HG02798 (cell line): ENCODE data around the gene PIAS2.
"Not testable (repeated sequence)": the region's sequence is repeated elsewhere in the genome, so short reads cannot be mapped to it uniquely, and the experiment has no call there.

Experiments
- ATAC-seq: cut with Tn5 transposase; IDR thresholded peaks from one replicate; pipeline ENCODE4 v1.9.1; 2021; ENCODE audit warnings: mild to moderate bottlenecking; ENCODE audit not compliant: unreplicated experiment, poor library complexity

Gene PIAS2, protein sequence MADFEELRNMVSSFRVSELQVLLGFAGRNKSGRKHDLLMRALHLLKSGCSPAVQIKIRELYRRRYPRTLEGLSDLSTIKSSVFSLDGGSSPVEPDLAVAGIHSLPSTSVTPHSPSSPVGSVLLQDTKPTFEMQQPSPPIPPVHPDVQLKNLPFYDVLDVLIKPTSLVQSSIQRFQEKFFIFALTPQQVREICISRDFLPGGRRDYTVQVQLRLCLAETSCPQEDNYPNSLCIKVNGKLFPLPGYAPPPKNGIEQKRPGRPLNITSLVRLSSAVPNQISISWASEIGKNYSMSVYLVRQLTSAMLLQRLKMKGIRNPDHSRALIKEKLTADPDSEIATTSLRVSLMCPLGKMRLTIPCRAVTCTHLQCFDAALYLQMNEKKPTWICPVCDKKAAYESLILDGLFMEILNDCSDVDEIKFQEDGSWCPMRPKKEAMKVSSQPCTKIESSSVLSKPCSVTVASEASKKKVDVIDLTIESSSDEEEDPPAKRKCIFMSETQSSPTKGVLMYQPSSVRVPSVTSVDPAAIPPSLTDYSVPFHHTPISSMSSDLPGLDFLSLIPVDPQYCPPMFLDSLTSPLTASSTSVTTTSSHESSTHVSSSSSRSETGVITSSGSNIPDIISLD

DNA sequence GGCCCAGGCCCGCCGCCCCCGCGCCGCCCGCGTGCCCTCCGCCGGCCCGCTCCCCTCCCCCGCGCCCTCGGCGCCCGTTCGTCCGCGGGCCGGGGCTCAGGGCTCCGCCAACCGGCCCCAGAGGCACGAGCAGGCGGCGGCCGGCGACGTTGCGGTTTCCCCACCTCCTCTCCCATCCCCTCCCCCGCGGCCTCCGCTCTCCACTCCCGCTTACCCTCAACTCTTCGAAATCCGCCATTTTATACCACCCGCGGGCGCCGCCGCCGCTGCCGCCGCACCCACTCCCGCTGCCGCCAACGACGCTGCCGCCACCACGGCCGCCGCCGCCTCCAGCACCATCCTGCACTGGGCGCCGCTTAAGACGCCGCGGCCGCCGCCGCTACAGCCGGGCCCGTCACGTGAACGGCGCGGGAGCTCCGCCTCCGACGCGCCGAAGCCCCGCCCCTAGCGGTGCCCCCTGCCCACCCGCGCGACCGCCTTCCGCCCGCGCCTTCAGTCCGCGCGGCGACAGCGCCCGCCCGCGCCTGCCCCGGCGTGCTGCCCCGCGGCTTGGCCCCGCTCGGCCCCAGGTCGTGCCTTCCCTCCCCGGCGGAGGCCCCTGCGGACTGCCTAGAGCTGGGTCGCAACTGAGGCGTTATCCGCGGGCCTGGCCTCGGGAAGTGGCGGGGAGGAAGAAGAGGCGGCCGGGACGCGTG is at the start of gene PIAS2, which contains the start of gene KATNAL2:
PIAS2 (minus strand) TSS at position 400 of the 695 bp plus-strand sequence; CDS start at position 238, 162 bp downstream.
KATNAL2 (plus strand) TSS at position 495 of the 695 bp plus-strand sequence. CDS start 29,271 bp downstream, outside the sequence.
- peak; percentile 94 for ATAC-seq

DNA sequence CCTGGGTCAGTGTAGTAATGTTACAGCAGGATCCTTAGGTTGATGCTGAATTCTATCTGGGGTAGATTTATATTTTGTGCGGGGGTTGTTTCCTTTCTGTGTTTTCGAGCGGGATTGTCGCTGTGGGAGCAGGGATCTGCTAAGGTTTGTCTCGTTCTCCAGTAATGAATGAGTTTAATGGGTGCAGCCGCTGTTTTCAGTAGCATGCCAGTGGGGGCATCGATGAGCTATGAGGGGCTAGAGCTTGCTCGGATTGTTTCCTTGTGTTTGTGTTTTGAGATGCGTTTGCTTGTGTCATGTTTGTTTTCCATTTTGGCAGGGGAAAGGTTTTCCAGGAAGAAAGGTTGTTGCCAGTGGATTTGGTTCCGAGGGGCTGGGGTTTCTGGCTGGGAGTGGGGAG is 49.0 kb upstream of the PIAS2 start:
- not testable (repeated sequence) for ATAC-seq

DNA sequence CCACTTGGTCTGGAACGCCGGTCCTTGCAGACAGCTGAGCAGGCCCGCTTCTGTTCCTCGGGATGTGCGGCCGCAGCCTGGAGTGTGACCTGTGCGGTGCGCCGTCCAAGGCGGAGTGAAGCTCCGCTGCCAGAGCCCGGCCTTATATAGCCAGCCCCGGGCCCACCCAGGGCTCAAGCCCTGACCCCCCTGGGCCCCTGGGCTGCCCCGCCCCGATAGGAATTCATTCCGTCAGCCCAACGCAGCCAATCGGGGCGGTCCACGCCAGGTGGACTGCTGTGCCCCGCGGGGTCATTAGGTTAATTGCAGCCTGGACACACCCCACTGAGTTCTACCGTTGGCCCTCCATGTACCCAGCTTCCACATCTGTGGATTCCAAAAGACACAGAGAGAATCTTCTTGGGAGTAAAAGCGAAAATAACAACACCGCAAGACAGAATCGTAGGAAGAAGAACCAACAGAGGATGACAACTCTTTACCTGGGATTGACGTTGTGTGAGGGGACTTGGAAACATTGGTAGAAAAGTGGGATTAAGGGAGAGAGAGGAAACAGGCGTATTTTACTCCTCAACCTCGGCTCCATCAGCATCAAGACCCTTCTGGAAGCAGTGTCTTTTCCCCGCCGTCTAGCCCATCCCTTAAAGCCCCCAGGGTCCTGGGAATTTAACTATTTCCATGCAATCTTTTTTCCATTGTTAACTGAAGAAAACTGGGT is 47.4 kb upstream of the PIAS2 start:
- not testable (repeated sequence) for ATAC-seq

DNA sequence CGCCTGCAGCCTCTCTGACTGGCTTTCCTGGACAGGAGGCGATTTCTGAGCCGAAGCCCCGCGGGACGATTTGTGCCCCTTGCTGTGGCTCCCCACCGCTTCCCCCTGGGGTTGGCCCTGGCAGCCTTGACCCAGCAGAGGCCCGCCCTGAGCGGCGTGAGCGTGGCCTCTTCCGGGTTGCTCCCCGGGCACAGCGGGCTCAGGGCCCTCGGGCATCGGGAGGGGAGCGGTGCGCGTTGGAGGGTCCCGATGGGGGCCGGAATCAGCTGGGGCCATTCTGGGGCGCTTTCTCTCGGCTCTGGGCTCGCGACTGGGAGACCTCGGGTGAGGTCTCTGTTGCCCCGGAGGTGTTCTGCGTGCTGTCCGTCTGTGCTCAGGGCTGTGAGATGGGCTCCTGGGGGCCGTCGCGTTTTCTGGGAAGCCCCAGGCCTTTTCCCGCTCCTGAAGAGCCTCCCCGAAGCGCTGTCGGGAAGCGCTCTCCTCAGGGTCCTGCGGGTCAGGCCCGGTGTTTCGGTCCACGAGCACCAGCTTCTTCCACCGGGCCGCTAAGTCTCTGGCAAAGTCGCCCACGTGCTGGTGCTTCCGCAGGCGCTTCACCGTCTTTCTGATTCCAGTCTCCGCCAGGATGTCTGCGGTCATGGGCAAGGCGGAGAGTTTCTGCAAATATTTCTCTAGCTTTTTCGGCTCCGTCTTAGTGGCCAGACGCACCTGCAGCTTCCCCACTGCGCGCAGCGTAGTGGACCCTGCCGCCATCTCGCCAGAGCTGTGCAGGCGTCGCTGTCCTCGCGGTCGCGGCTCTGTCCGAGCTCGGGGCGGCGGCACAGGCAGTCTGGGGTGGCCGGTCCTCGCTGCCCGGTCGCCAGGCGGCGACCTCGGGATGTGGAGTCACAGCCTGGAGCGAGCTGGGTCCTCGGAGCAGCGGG is 46.6 kb upstream of the PIAS2 start:
- ATAC-seq = not testable (repeated sequence)

DNA sequence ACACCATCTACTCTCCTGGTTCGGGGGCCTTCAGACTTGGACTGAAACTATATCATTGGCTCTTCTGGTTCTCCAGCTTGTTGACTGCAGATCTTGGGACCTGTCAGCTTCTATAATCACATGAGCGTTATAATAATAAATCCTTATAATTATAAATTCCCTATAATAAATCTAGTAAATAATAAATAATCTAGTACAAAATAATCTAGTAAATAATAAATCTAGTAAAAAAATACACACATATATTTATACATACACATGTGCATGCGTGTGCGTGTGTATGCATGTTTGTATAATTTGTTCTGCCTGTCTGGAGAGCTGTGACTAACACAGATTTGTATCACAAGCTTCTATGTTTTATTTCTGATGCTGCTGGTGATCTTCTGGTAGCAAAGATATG is 40.9 kb upstream of the PIAS2 start:
- ATAC-seq = no peak

DNA sequence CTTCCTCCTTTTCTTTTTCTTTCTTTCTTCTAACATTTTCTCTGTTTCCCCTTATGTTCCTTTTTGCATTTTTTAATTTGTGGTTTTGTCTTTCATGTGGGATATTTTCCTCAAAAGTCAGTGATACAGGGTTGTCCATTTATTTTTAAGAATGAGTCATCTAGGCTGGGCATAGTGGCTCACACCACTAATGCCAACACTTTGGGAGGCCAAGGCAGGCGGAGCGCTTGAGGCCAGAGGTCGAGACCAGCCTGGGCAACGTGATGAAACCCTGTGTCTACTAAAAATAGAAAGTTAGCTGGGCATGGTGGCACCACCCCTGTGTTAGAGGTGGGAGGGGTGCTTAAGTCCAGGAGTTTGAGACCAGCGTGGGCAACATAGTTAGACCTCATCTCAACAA is 35.9 kb upstream of the PIAS2 start:
- no peak for ATAC-seq

DNA sequence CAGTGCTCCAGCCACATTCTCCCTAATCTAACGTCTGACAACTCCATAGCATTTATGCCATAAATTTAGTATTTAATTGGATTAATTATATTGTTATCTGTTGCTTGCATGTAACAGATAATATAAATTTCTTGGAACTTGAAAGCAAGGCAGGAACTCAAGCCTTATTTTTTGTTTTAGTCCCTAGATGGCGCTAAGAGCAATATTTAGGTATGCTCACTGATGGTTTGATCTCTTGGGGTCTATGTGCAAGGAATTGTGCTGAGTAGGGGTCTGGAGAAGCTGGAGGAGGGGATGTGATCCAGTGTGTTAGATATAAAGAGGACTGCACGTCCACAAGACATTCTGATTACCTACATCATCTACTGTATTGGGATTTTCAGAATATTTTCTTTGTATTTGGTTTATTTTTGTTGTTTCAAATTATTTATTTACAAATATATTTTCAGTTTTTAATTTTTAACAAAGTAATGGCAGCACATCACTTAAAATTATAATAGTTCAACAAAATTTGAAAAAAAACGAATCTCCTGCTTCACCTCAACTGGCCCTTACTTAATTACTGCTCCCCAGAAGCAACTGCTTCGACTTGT is 32.9 kb upstream of the PIAS2 start:
- ATAC-seq = no peak

DNA sequence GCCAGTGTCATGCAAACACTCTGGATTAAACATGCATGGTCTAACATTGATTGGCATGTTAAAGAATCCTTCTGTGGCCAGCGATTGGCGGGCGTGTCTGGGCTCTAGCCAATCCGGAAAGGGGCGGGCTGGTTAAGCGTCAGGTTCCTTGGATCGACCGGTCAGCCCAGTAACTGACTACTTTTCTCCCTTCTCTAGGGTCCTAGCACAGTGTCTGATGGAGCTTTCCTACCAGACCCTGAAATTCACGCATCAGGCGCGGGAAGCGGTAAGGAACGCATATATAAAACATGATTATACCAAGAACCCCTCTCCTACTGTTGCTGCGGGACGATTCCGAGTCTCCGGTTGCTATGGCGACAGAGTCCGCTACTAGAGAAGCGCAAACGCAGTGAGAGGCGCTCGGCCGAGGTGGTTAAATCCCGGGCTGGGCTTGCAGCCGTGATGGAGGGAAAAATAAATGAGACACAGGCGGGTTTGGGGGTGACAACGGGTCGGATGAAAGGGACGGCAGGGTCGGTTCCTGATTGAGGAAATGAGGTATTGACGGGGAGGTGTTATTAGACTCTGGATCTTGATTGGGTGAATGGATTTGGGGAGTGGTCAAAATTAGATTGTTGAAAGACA is 29.5 kb upstream of the PIAS2 start:
- ATAC-seq = peak; percentile 97

DNA sequence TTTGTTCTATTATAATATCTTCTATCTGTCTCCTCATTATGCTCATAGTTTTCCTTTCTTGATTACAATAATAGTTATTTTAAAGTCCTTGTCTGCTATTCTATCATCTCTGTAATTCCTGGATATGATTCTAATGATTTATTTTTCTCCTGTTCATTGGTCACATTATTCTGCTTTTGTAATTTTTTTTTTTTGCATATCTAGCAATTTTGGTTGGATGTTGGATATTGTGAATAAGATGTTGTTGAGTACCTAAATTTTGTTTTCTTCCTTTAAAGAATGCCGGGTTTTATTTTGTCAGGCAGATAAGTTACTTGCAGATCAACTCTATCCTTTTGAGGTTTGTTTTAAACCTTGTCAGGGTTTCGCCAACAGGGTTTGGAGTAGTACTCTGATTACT is 25.3 kb upstream of the PIAS2 start:
- ATAC-seq = no peak

DNA sequence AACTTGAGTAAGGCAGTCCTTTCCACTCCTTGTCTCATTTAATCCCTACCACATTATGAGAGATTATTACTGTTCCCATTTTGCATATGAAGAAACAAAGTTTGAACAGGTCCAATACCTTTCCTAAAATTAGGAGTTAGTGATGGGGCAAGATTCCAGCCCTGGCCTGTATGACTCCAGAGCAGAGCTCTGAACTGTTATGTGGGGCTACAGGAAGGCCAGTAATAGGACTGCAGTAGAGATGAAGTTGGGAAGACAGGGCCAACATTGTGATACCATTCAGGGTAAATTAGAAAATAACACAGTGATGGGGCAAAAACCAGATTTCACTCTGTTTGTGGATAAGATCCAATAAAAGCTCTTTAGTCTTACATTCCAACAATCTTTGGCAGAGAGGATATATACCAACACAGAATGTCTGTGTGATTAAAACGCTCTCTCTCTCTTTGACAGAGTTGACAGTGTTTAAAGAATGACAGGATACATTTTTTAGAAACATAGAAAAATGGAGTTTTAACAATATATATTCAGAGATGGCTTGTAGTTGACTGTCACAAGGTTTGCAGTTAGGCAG is 22.8 kb upstream of the PIAS2 start:
- no peak for ATAC-seq

DNA sequence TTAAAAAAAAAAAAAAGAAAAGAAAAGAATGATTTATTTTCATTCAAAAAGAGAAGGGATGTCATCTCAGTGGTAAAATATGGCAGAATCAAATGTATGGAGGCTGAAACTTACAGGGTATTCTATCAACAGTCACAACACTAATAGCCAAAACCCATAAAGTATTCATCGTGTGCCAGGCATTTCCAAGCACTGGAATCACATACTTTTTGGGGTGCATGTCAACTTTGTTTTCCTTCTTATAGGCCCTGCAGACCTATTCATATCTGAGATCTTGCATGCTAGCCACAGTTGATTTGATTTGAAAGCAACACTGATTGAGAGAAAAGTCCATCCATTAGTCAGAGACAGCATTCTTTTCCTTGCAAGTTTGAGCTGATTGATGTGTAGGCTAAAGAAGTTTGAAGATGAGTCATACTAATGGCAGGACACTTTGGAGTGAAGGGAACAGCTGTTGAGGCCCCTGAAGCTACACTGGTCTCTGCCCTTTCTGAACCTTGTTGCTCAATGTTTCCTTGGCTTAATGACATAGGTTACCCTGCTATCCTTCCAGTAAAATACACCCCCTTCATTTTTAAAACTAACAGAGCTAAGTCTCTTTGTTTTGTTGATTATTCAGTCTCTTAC is 22.1 kb upstream of the PIAS2 start:
- no peak for ATAC-seq

DNA sequence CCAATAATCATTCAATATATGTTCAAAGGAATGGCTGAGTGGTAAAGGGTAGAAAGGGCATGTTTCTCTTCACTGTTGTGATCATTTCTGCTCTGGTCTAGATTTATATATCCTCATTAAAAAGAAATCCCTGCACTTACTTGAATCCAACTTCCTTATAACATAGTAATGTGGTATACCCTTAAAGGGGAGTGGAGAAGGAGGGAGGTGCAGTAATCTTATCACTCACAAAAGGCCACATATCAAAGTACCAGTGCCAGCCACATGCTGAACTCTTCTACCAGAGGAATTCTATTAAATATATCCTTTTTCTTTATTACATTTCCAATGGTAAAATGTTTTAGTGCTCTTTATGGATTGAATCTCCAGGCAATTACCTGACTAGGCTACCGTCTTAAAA is 3.3 kb upstream of the PIAS2 start:
- no peak for ATAC-seq

DNA sequence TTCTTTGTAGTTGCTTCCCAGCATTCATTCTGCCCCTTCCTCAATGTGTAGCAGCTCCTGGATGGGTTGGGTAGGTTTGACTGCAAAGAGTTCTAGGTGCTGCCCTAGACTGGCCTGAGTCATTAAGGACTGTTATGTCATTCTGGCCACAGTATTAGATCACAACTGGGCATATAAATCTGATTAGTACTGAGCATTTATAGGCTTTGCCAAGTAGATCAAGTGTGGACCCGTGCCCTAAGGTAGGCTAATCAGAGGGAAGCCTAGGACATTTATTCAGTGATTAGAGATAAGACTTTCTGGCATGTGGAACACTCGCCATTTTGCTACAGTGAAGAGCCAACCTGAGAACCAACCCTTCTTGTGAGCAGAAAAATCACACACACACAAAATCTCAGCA is 2.8 kb upstream of the PIAS2 start:
- no peak for ATAC-seq

DNA sequence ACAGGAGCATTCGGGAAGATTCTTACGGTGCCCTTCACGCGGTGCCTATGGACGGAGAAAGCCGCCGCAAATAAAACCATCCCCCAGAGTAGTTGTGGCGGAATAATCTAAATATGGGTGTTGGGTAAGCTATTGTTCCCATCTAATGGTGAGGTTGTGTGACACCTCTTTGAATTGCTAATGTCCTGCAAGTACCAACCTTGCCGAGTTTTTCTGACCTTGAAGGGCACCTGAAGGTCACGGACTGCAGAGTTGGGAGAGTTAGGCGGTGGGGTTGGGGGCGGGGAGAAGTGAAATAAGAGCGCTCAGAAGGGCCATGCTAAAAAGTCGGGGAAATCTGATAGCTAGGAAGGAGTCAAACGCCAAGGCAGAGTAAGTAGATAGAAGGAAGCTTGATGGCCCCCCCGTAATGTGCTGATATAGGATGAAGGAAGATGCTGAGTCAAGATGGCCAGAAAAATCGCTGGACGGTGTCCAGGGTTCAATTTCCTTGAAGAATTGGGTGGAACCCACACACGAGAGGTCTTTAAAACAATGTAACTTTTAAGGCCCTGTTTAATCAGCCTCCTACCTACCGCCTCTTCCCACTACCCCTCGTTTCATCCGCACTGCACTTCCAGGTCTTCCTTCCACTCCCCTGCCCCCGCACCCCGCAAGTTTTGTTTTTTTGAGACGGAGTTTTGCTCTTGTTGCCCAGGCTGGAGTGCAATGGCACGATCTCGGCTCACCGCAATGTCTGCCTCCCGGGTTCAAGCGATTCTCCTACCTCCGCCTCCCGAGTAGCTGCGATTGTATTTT is 695 bp upstream of the PIAS2 start:
- no peak for ATAC-seq

DNA sequence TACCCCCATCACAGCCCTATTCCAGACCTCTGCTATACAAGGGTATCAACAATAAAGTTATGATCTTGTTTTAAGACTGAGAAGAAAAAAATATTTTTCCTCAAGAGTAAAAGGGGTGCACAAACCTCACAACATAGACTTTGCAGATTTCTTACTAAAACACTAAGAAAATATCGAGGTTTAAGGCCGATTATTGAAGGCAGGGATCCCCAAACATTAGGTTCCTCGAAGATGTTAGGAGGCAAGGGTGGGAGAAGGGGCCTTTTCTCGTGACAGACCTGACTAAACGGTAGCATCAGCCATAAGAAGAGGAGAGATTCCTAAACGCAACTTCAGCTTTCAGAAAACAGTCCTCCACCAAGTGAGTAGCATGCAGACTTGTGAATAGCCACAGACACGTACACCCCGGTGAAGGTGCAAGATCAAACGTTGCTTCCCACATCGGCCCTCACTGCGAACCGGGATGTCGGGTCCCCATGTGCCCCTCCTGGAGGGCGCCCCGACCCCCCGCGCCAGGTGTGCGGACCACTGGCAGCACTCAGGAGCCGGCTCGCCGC is 678 bp downstream of the PIAS2 start:
- no peak for ATAC-seq

DNA sequence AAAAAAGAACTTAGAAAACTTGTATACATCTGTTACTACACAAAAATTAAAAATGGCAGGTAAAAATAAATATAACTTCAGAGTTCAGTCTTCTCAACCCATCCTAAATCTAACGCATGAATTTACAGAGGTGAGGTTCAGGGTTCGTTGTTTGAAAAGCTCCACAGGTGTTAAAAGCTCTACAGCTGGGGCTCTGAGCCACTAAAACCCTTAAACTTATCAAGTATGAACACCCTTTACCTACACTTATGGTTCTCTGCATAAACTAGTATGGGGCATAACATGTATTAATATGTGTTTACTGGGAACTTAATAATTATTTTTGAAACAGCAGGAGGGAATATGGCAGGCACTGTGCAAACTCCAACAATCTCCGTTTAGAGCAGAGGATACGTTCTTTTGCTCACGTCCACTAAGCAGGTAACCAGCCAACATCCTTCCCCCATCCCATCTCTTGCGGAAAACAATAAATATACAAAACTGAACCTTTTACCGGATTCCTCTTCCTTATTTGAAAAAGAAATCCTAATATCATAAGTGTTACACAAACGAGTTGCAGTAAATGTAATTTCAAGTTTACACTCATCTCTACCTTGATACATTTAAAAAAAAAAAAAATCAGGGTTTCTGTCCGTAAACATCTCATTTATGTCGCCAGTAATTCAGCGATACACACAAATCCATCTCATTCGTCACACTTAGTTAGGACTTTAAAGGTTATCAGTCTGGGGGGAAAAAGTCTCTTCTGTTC is 1.3 kb downstream of the PIAS2 start:
- ATAC-seq = no peak
